Osteocyte (in vitro differentiated cells): ENCODE data around the gene RGMA. TPM values are rescaled to one million over a fixed set of nuclear protein-coding genes. Genes with fewer than 3 reads are reported as not detected.

Experiments used
- DNase-seq: peaks from one replicate; pipeline ENCODE4 v3.0.0; 2021; ENCODE audit warnings: mixed read lengths; ENCODE audit not compliant: unreplicated experiment; ENCODE audit errors: extremely low spot score
- H3K27ac Mint-ChIP-seq: one replicate; pipeline ENCODE4 v1.8.0; 2021; ENCODE audit warnings: mild to moderate bottlenecking, mixed read lengths; ENCODE audit not compliant: unreplicated experiment
- H3K27me3 Mint-ChIP-seq: one replicate; pipeline ENCODE4 v1.8.0; 2021; ENCODE audit warnings: mixed read lengths; ENCODE audit not compliant: unreplicated experiment
- H3K36me3 Mint-ChIP-seq: one replicate; pipeline ENCODE4 v1.8.0; 2021; ENCODE audit warnings: mixed read lengths; ENCODE audit not compliant: unreplicated experiment
- H3K4me1 Mint-ChIP-seq: one replicate; pipeline ENCODE4 v1.8.0; 2021; ENCODE audit warnings: mixed read lengths; ENCODE audit not compliant: unreplicated experiment
- H3K4me3 Mint-ChIP-seq: one replicate; pipeline ENCODE4 v1.8.0; 2021; ENCODE audit warnings: mild to moderate bottlenecking, moderate library complexity, mixed read lengths; ENCODE audit not compliant: unreplicated experiment
- H3K9me3 Mint-ChIP-seq: one replicate; pipeline ENCODE4 v1.8.0; 2021; ENCODE audit warnings: mixed read lengths; ENCODE audit not compliant: unreplicated experiment
- CTCF ChIP-seq: fragments of 200-600 bp; sonication (generic); IDR thresholded peaks from 2 replicates; pipeline ENCODE4 v1.5.0; 2021; ENCODE audit warnings: antibody characterized with exemption, mild to moderate bottlenecking, moderate library complexity
- total RNA-seq: library from RNA; stranded (reverse); gene quantifications from 2 replicates; pipeline ENCODE4 v1.2.1, GENCODE V29; 2021

Gene RGMA
- total RNA-seq, 1 donor from 2014 or later = 12.4 TPM

- DNase-seq = no peak
- H3K4me3 Mint-ChIP-seq = no peak overlapping the region
- peaks cover 14% of the 10 kb centered on the region for H3K4me1 Mint-ChIP-seq
- no peak for TF ChIP-seq CTCF
- peaks cover 76% of the 10 kb centered on the region for H3K27me3 Mint-ChIP-seq
- H3K36me3 Mint-ChIP-seq = no peaks in the 10 kb centered on the region
- H3K27ac Mint-ChIP-seq = no peak overlapping the region
- no peaks in the 10 kb centered on the region for H3K9me3 Mint-ChIP-seq
Observed at GRCh38 chr15:93086791-93087190, 2.2 kb downstream of the RGMA start.

- Mint-ChIP-seq H3K4me3 (no peak overlapping the region), H3K27me3 (peaks cover 82% of the 10 kb centered on the region), H3K4me1 (peaks cover 14% of the 10 kb centered on the region), H3K9me3 (no peaks in the 10 kb centered on the region), H3K27ac (no peak overlapping the region), H3K36me3 (no peaks in the 10 kb centered on the region)
- no peak for DNase-seq
- TF ChIP-seq CTCF = no peak
Observed at GRCh38 chr15:93085692-93086091, 3.3 kb downstream of the RGMA start.

GRCh38 chr15:93082861-93083260 is 6.2 kb downstream of the RGMA start:
- no peaks in the 10 kb centered on the region for H3K9me3 Mint-ChIP-seq
- H3K27ac Mint-ChIP-seq = no peak overlapping the region
- peaks cover 89% of the 10 kb centered on the region for H3K27me3 Mint-ChIP-seq
- peaks cover 2% of the 10 kb centered on the region for H3K4me1 Mint-ChIP-seq
- no peak for TF ChIP-seq CTCF
- no peak for DNase-seq
- H3K4me3 Mint-ChIP-seq = no peak overlapping the region
- H3K36me3 Mint-ChIP-seq = no peaks in the 10 kb centered on the region

GRCh38 chr15:93081399-93081798 is 7.6 kb downstream of the RGMA start:
- Mint-ChIP-seq H3K27ac (no peak overlapping the region), H3K36me3 (no peaks in the 10 kb centered on the region), H3K27me3 (peaks cover 89% of the 10 kb centered on the region), H3K4me1 (no peaks in the 10 kb centered on the region), H3K4me3 (no peak overlapping the region), H3K9me3 (no peaks in the 10 kb centered on the region)
- no peak for DNase-seq
- TF ChIP-seq CTCF = no peak

- no peaks in the 10 kb centered on the region for H3K4me1 Mint-ChIP-seq
- H3K9me3 Mint-ChIP-seq = no peaks in the 10 kb centered on the region
- H3K27ac Mint-ChIP-seq = no peak overlapping the region
- DNase-seq = no peak
- no peak for TF ChIP-seq CTCF
- H3K36me3 Mint-ChIP-seq = no peaks in the 10 kb centered on the region
- peaks cover 86% of the 10 kb centered on the region for H3K27me3 Mint-ChIP-seq
- H3K4me3 Mint-ChIP-seq = no peak overlapping the region
Observed at GRCh38 chr15:93080451-93080850, 8.6 kb downstream of the RGMA start.
